GM21367 (cell line): ENCODE data around the gene PADI2.

Experiments used
- ATAC-seq: cut with Tn5 transposase; IDR thresholded peaks from one replicate; pipeline ENCODE4 v1.9.1; 2021; ENCODE audit not compliant: unreplicated experiment

Gene PADI2

GRCh38 chr1:17059391-17060305, 59.6 kb downstream of the PADI2 start:
- no peak for ATAC-seq

- no peak for ATAC-seq
These were observed 62.7 kb downstream of the PADI2 start for GRCh38 chr1:17056551-17056950.

- no peak for ATAC-seq
These were observed 63.5 kb downstream of the PADI2 start for GRCh38 chr1:17055801-17056200.

GRCh38 chr1:17053685-17054410, 65.4 kb downstream of the PADI2 start, which contains the start of gene SDHB:
SDHB (minus strand) TSS chr1:17054032; CDS start chr1:17054019, 13 bp downstream.
- ATAC-seq = peak; percentile 93

GRCh38 chr1:17053086-17053684, 66.1 kb downstream of the PADI2 start:
- ATAC-seq = no peak

- ATAC-seq = no peak
These were observed 66.6 kb downstream of the PADI2 start for GRCh38 chr1:17052641-17053040.

GRCh38 chr1:17052038-17052437, 67.2 kb downstream of the PADI2 start:
- ATAC-seq = no peak

GRCh38 chr1:17047924-17048323, 71.3 kb downstream of the PADI2 start:
- ATAC-seq = no peak

GRCh38 chr1:17046334-17046657, 73.0 kb downstream of the PADI2 start:
- ATAC-seq = no peak

GRCh38 chr1:17045634-17046333, 73.5 kb downstream of the PADI2 start:
- no peak for ATAC-seq

- ATAC-seq = no peak
These were observed 74.1 kb downstream of the PADI2 start for GRCh38 chr1:17045150-17045549.

- no peak for ATAC-seq
These were observed 75.6 kb downstream of the PADI2 start for GRCh38 chr1:17043676-17044075.

GRCh38 chr1:17040135-17040534, 79.1 kb downstream of the PADI2 start:
- ATAC-seq = no peak

- ATAC-seq = no peak
These were observed 79.7 kb downstream of the PADI2 start for GRCh38 chr1:17039522-17039921.

GRCh38 chr1:17033481-17033880, 85.8 kb downstream of the PADI2 start:
- ATAC-seq = no peak

- no peak for ATAC-seq
These were observed 86.5 kb downstream of the PADI2 start for GRCh38 chr1:17032741-17033140.

GRCh38 chr1:17031436-17031835, 87.8 kb downstream of the PADI2 start:
- ATAC-seq = no peak

GRCh38 chr1:17030206-17030605, 89.0 kb downstream of the PADI2 start:
- no peak for ATAC-seq

GRCh38 chr1:17028662-17029188, 90.5 kb downstream of the PADI2 start:
- no peak for ATAC-seq

- no peak for ATAC-seq
These were observed 91.4 kb downstream of the PADI2 start for GRCh38 chr1:17027900-17028299.

GRCh38 chr1:17027403-17027802, 91.8 kb downstream of the PADI2 start:
- ATAC-seq = no peak
